NCI-H1930 (cell line): ENCODE results near the gene FBXL14.
A peak's percentile ranks its signal among the peaks of the same experiment; 100 is the strongest.

Experiments used
- DNase-seq, 2 experiments: peaks; one replicate each; lab custom pipeline; 2025; lab: John Stamatoyannopoulos, UW

Gene FBXL14

GRCh38 chr12:1593174-1594005 lies 991 bp downstream of the FBXL14 start:
- peak; percentile 32 to 73 for DNase-seq

- no peak for DNase-seq
These were observed 1.8 kb downstream of the FBXL14 start for GRCh38 chr12:1592444-1593173.

- no peak for DNase-seq
These were observed 2.8 kb downstream of the FBXL14 start for GRCh38 chr12:1591543-1591942.

- DNase-seq, result no peak
These were observed 3.3 kb downstream of the FBXL14 start for GRCh38 chr12:1591034-1591433.

- DNase-seq, result no peak
These were observed 4.0 kb downstream of the FBXL14 start for GRCh38 chr12:1590221-1590979.

- DNase-seq, result no peak
These were observed 5.8 kb downstream of the FBXL14 start for GRCh38 chr12:1588575-1588947.

- no peak for DNase-seq
These were observed 6.3 kb downstream of the FBXL14 start for GRCh38 chr12:1587927-1588574.

GRCh38 chr12:1584326-1584725 lies 10.1 kb downstream of the FBXL14 start:
- DNase-seq, result no peak

GRCh38 chr12:1583421-1584078 lies 10.8 kb downstream of the FBXL14 start:
- DNase-seq, result peak; percentile 82

- no peak for DNase-seq
These were observed 11.7 kb downstream of the FBXL14 start for GRCh38 chr12:1582709-1583050.

- DNase-seq, result no peak
These were observed 12.2 kb downstream of the FBXL14 start for GRCh38 chr12:1581973-1582708.

- DNase-seq, result no peak
These were observed 13.9 kb downstream of the FBXL14 start for GRCh38 chr12:1580526-1580925.

GRCh38 chr12:1579651-1580435 lies 14.5 kb downstream of the FBXL14 start:
- DNase-seq, result no peak

GRCh38 chr12:1576410-1577241 lies 17.8 kb downstream of the FBXL14 start:
- no peak for DNase-seq

GRCh38 chr12:1575408-1576401 lies 18.7 kb downstream of the FBXL14 start:
- DNase-seq, result no peak

GRCh38 chr12:1574865-1575259 lies 19.5 kb downstream of the FBXL14 start:
- no peak for DNase-seq

GRCh38 chr12:1573960-1574864 lies 20.2 kb downstream of the FBXL14 start:
- no peak for DNase-seq
